Uterus (tissue), 4 donors: Measurements from ENCODE around the gene HS3ST4. TPM values are rescaled to one million over a fixed set of nuclear protein-coding genes. Genes with fewer than 3 reads are reported as not detected.

Experiments
- DNase-seq, 2 donors: peaks; one replicate each; pipeline ENCODE4 v3.0.0-alpha.2; 2019 to 2020
- H3K27ac ChIP-seq, 2 donors: fragments of 200-600 bp; sonication (generic); 1 replicate in 1 of 2; 2 replicates in 1 of 2; pipeline ENCODE4 v1.5.1; 2016 to 2018
- H3K27me3 ChIP-seq, 2 donors: fragments of 200-600 bp; sonication (generic); one replicate each; pipeline ENCODE4 v1.5.1; 2018 to 2019; ENCODE audit warnings: control low read depth in 1 of 2
- H3K36me3 ChIP-seq, 2 donors: fragments of 200-600 bp; sonication (generic); one replicate each; pipeline ENCODE4 v1.5.1; 2019; ENCODE audit warnings: control low read depth in 1 of 2
- H3K4me1 ChIP-seq, 2 donors: fragments of 200-600 bp; sonication (generic); one replicate each; pipeline ENCODE4 v1.5.1; 2018 to 2019; ENCODE audit warnings: control low read depth in 1 of 2
- H3K4me3 ChIP-seq, 2 donors: fragments of 200-600 bp; sonication (generic); 1 replicate in 1 of 2; 2 replicates in 1 of 2; pipeline ENCODE4 v1.5.1; 2018 to 2019; ENCODE audit warnings: mild to moderate bottlenecking in 1 of 2
- H3K9me3 ChIP-seq, 2 donors: fragments of 200-600 bp; sonication (generic); one replicate each; pipeline ENCODE4 v1.5.1; 2019; ENCODE audit warnings: control low read depth in 1 of 2
- CTCF ChIP-seq, 4 experiments: fragments of 200-600 bp in 2 of 4; fragments of 450-650 bp in 2 of 4; sonication (generic) in 2 of 4; IDR thresholded peaks; one replicate each; pipeline ENCODE4 v1.5.1; 2016 to 2019; ENCODE audit warnings: antibody characterized with exemption in 4 of 4, mild to moderate bottlenecking in 2 of 4, moderate library complexity in 1 of 4
- POLR2A ChIP-seq, 2 donors: fragments of 450-650 bp; IDR thresholded peaks; one replicate each; pipeline ENCODE4 v1.6.1; 2016; ENCODE audit warnings: antibody characterized with exemption in 2 of 2, mild to moderate bottlenecking in 1 of 2, moderate library complexity in 1 of 2
- intact Hi-C: fragments of 100-400 bp; cut with DNase I; formaldehyde crosslinking; loops from one replicate; pipeline ENCODE4 v1.15.1; 2023; ENCODE audit warnings: low total_unique reads
- total RNA-seq, 4 donors: library from RNA; depleted of rRNA in 3 of 4; stranded (reverse); fragments of >200 nt in 3 of 4; gene quantifications; one replicate each; pipeline versions ENCODE4 v1.1.0 to v1.2.4, GENCODE V29; 2014 to 2023
- donor health status: DM: yes; HTN: yes; CAD: no.

Gene HS3ST4
- total RNA-seq, 4 donors from 2014 or later = 0.14 TPM; not detected in 3

GRCh38 chr16:25895380-25895779 is 203.6 kb downstream of the HS3ST4 start:
- Histone ChIP-seq H3K27me3 (no peaks in the 10 kb centered on the region), H3K9me3 (no peaks in the 10 kb centered on the region), H3K27ac (no peak overlapping the region), H3K4me3 (no peak overlapping the region), H3K36me3 (no peaks in the 10 kb centered on the region), H3K4me1 (no peaks in the 10 kb centered on the region)
- no peak for TF ChIP-seq CTCF (IDR thresholded peaks at IDR 0.05)
- no peak for TF ChIP-seq POLR2A (IDR thresholded peaks at IDR 0.05)
- intact Hi-C loops = no loop called here
- DNase-seq = no peak

- Histone ChIP-seq H3K27me3 (no peaks in the 10 kb centered on the region), H3K4me1 (no peaks in the 10 kb centered on the region), H3K9me3 (no peaks in the 10 kb centered on the region), H3K27ac (no peak overlapping the region), H3K4me3 (no peak overlapping the region), H3K36me3 (no peaks in the 10 kb centered on the region)
- intact Hi-C loops = no loop called here
- TF ChIP-seq POLR2A (IDR thresholded peaks at IDR 0.05) (no peak), CTCF (IDR thresholded peaks at IDR 0.05) (no peak)
- no peak for DNase-seq
Measured at GRCh38 chr16:25896411-25896810, 204.7 kb downstream of the HS3ST4 start.

GRCh38 chr16:25897702-25898101 is 205.9 kb downstream of the HS3ST4 start:
- no peak for TF ChIP-seq POLR2A (IDR thresholded peaks at IDR 0.05)
- no peak for TF ChIP-seq CTCF (IDR thresholded peaks at IDR 0.05)
- no peak for DNase-seq
- no peaks in the 10 kb centered on the region for H3K36me3 ChIP-seq
- no peaks in the 10 kb centered on the region for H3K4me1 ChIP-seq
- intact Hi-C loops = no loop called here
- no peaks in the 10 kb centered on the region for H3K27me3 ChIP-seq
- no peaks in the 10 kb centered on the region for H3K9me3 ChIP-seq
- no peak overlapping the region for H3K4me3 ChIP-seq
- no peak overlapping the region for H3K27ac ChIP-seq

GRCh38 chr16:25905810-25906209 is 214.1 kb downstream of the HS3ST4 start:
- Histone ChIP-seq H3K9me3 (no peaks in the 10 kb centered on the region), H3K4me3 (no peak overlapping the region), H3K27ac (no peak overlapping the region), H3K27me3 (no peaks in the 10 kb centered on the region), H3K36me3 (no peaks in the 10 kb centered on the region), H3K4me1 (no peaks in the 10 kb centered on the region)
- TF ChIP-seq CTCF (IDR thresholded peaks at IDR 0.05) (no peak), POLR2A (IDR thresholded peaks at IDR 0.05) (no peak)
- intact Hi-C loops = no loop called here
- DNase-seq = no peak

GRCh38 chr16:25910971-25911370 is 219.2 kb downstream of the HS3ST4 start:
- Histone ChIP-seq H3K9me3 (no peaks in the 10 kb centered on the region), H3K36me3 (no peaks in the 10 kb centered on the region)
- TF ChIP-seq POLR2A (IDR thresholded peaks at IDR 0.05) = no peak
- TF ChIP-seq CTCF (IDR thresholded peaks at IDR 0.05) = no peak

More at GRCh38 chr16:25910971-25911370, 219.2 kb downstream of the HS3ST4 start:
- H3K4me3 ChIP-seq = no peak overlapping the region
- intact Hi-C loops = no loop called here
- H3K27ac ChIP-seq = no peak overlapping the region
- DNase-seq = no peak
- H3K27me3 ChIP-seq = no peaks in the 10 kb centered on the region
- H3K4me1 ChIP-seq = no peaks in the 10 kb centered on the region
